Neural cell (in vitro differentiated cells): ENCODE results near the gene RAI2. TPM values are rescaled to one million over a fixed set of nuclear protein-coding genes. Genes with fewer than 3 reads are reported as not detected.

ENCODE experiments used
- H2AFZ ChIP-seq: fragments of 200-600, 300-800 bp; sonication (generic), shearing (Covaris generic); 2 replicates; pipeline ENCODE4 v1.6.0; 2014; ENCODE audit warnings: low read depth, mild to moderate bottlenecking, antibody characterized with exemption, low read length, moderate library complexity
- H3F3A ChIP-seq: fragments of 200-600 bp; shearing (Covaris generic); 2 replicates; pipeline ENCODE4 v1.6.1; 2016; ENCODE audit warnings: mild to moderate bottlenecking, moderate library complexity, mixed read lengths, antibody characterized with exemption, low read length; ENCODE audit not compliant: insufficient read depth, poor library complexity, severe bottlenecking
- H3K27ac ChIP-seq: fragments of 200-600, 300-800 bp; sonication (generic), shearing (Covaris generic); 2 replicates; pipeline ENCODE4 v1.5.1; 2014; ENCODE audit warnings: mild to moderate bottlenecking, low read length, moderate library complexity
- H3K27me3 ChIP-seq: fragments of 300-800, 200-600 bp; sonication (generic), shearing (Covaris generic); 2 replicates; pipeline ENCODE4 v1.6.0; 2014; ENCODE audit warnings: mild to moderate bottlenecking, low read depth, low read length, moderate library complexity; ENCODE audit not compliant: insufficient read depth
- H3K36me3 ChIP-seq: fragments of 300-800, 200-600 bp; sonication (generic), shearing (Covaris generic); 2 replicates; pipeline ENCODE4 v1.5.1; 2014; ENCODE audit warnings: mild to moderate bottlenecking, antibody characterized with exemption, low read length, moderate library complexity; ENCODE audit not compliant: insufficient read depth
- H3K4me2 ChIP-seq: fragments of 300-800, 200-600 bp; sonication (generic), shearing (Covaris generic); 2 replicates; pipeline ENCODE4 v1.6.0; 2014; ENCODE audit warnings: mild to moderate bottlenecking, low read length
- H3K4me3 ChIP-seq: fragments of 300-800, 200-600 bp; sonication (generic), shearing (Covaris generic); 2 replicates; pipeline ENCODE4 v1.5.1; 2014; ENCODE audit warnings: mild to moderate bottlenecking, low read length, moderate library complexity
- H3K79me2 ChIP-seq: fragments of 200-600 bp; shearing (Covaris generic); replicated peaks from 2 replicates; pipeline ENCODE4 v1.6.0; 2014; ENCODE audit warnings: mild to moderate bottlenecking, low read length, moderate library complexity; ENCODE audit not compliant: insufficient read depth
- H3K9ac ChIP-seq: fragments of 300-800, 200-600 bp; sonication (generic), shearing (Covaris generic); 2 replicates; pipeline ENCODE4 v1.6.1; 2016; ENCODE audit warnings: mild to moderate bottlenecking, low read length, mixed read lengths
- H3K9me2 ChIP-seq: fragments of 200-600 bp; shearing (Covaris generic); 2 replicates; pipeline ENCODE4 v1.6.1; 2016; ENCODE audit warnings: mild to moderate bottlenecking, low read length, mixed read lengths; ENCODE audit not compliant: insufficient read depth
- H3K9me3 ChIP-seq: fragments of 200-600, 300-800 bp; sonication (generic), shearing (Covaris generic); 2 replicates; pipeline ENCODE4 v1.6.1; 2016; ENCODE audit warnings: mild to moderate bottlenecking, mixed run types, low read length, moderate library complexity, mixed read lengths
- H4K20me1 ChIP-seq: fragments of 200-600 bp; shearing (Covaris generic); 2 replicates; pipeline ENCODE4 v1.6.1; 2016; ENCODE audit warnings: mild to moderate bottlenecking, mixed run types; ENCODE audit not compliant: insufficient read depth
- CTCF ChIP-seq: fragments of 450-650 bp; IDR thresholded peaks from 2 replicates; pipeline ENCODE4 v1.5.1; 2014; ENCODE audit warnings: antibody characterized with exemption, mild to moderate bottlenecking, moderate library complexity; ENCODE audit not compliant: poor library complexity, severe bottlenecking
- EP300 ChIP-seq: fragments of 450-650 bp; conservative IDR thresholded peaks from 2 replicates; pipeline ENCODE4 v1.6.1; 2014; ENCODE audit warnings: antibody characterized with exemption, mild to moderate bottlenecking, moderate library complexity; ENCODE audit not compliant: poor library complexity, severe bottlenecking
- EZH2 ChIP-seq: fragments of 200-600, 300-800 bp; shearing (Covaris generic), sonication (generic); IDR thresholded peaks from 2 replicates; pipeline ENCODE4 v1.6.1; 2014; ENCODE audit warnings: antibody characterized with exemption, low read length, borderline replicate concordance, mild to moderate bottlenecking; ENCODE audit not compliant: insufficient read depth, poor library complexity, severe bottlenecking
- MXI1 ChIP-seq: fragments of 450-650 bp; conservative IDR thresholded peaks from 2 replicates; pipeline ENCODE4 v1.6.1; 2014; ENCODE audit warnings: antibody characterized with exemption, mild to moderate bottlenecking; ENCODE audit not compliant: poor library complexity, severe bottlenecking
- POLR2AphosphoS5 ChIP-seq: IDR thresholded peaks from 2 replicates; pipeline ENCODE4 v1.6.1; 2012
- RAD21 ChIP-seq: fragments of 450-650 bp; conservative IDR thresholded peaks from 2 replicates; pipeline ENCODE4 v1.6.1; 2014; ENCODE audit warnings: antibody characterized with exemption, mild to moderate bottlenecking, moderate library complexity
- SMC3 ChIP-seq: fragments of 450-650 bp; conservative IDR thresholded peaks from 2 replicates; pipeline ENCODE4 v1.6.1; 2014; ENCODE audit warnings: antibody characterized with exemption, mild to moderate bottlenecking, moderate library complexity; ENCODE audit not compliant: poor library complexity
- TAF1 ChIP-seq: IDR thresholded peaks from 2 replicates; pipeline ENCODE4 v1.6.1; 2012; ENCODE audit warnings: low read depth
- polyA plus RNA-seq: library from polyadenylated mRNA; depleted of rRNA; stranded (reverse); fragments of >200 nt; gene quantifications from 2 replicates; pipeline ENCODE4 v1.2.3, GENCODE V29; 2014
- TF ChIP-seq, protein P1 (sequence below): IDR thresholded peaks from 2 replicates; pipeline ENCODE4 v1.6.1; 2012; ENCODE audit warnings: borderline replicate concordance

The RAI2 gene
- polyA plus RNA-seq, 1 donor from 2014 or later: 4.8 TPM

DNA sequence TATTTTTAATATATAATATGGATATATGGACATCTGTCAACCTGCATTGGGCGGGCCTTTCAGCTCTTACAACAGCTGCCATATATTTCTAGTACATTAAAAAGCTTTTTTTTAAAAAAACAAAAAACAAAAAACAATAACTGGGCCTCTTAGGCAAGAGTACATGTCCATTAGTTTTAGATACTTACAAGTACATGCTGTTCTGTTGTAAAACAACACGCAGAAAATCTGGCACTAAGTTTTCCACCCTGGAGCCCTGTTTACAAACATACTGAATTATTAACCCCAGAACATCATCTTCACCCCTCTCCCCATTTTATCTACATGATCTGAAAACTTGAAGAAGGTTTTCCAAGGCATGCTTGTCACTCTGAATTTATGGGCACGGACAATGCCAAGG lies 29.8 kb downstream of the RAI2 start:
- TF ChIP-seq, protein P1, sequence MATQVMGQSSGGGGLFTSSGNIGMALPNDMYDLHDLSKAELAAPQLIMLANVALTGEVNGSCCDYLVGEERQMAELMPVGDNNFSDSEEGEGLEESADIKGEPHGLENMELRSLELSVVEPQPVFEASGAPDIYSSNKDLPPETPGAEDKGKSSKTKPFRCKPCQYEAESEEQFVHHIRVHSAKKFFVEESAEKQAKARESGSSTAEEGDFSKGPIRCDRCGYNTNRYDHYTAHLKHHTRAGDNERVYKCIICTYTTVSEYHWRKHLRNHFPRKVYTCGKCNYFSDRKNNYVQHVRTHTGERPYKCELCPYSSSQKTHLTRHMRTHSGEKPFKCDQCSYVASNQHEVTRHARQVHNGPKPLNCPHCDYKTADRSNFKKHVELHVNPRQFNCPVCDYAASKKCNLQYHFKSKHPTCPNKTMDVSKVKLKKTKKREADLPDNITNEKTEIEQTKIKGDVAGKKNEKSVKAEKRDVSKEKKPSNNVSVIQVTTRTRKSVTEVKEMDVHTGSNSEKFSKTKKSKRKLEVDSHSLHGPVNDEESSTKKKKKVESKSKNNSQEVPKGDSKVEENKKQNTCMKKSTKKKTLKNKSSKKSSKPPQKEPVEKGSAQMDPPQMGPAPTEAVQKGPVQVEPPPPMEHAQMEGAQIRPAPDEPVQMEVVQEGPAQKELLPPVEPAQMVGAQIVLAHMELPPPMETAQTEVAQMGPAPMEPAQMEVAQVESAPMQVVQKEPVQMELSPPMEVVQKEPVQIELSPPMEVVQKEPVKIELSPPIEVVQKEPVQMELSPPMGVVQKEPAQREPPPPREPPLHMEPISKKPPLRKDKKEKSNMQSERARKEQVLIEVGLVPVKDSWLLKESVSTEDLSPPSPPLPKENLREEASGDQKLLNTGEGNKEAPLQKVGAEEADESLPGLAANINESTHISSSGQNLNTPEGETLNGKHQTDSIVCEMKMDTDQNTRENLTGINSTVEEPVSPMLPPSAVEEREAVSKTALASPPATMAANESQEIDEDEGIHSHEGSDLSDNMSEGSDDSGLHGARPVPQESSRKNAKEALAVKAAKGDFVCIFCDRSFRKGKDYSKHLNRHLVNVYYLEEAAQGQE: no peak
- no peak for TF ChIP-seq CTCF
- no peak for TF ChIP-seq SMC3
- no peaks in the 10 kb centered on the region for H3K27me3 ChIP-seq
- H3K36me3 ChIP-seq: no peaks in the 10 kb centered on the region
- no peak overlapping the region for H3K4me2 ChIP-seq
- no peaks in the 10 kb centered on the region for H4K20me1 ChIP-seq
- no peaks in the 10 kb centered on the region for H3K79me2 ChIP-seq
- H3K9me3 ChIP-seq: no peaks in the 10 kb centered on the region
- H2AFZ ChIP-seq: no peak overlapping the region
- no peak overlapping the region for H3K27ac ChIP-seq
- no peaks in the 10 kb centered on the region for H3F3A ChIP-seq
- H3K9me2 ChIP-seq: no peaks in the 10 kb centered on the region
- no peak overlapping the region for H3K4me3 ChIP-seq
- no peak overlapping the region for H3K9ac ChIP-seq

- Histone ChIP-seq H3F3A (no peaks in the 10 kb centered on the region), H3K9ac (no peak overlapping the region), H3K4me2 (no peak overlapping the region), H3K36me3 (no peaks in the 10 kb centered on the region), H3K9me3 (no peaks in the 10 kb centered on the region), H4K20me1 (no peaks in the 10 kb centered on the region), H2AFZ (no peak overlapping the region), H3K4me3 (no peak overlapping the region), H3K27ac (no peak overlapping the region), H3K79me2 (no peaks in the 10 kb centered on the region), H3K9me2 (no peaks in the 10 kb centered on the region), H3K27me3 (no peaks in the 10 kb centered on the region)
- TF ChIP-seq, protein P1: no peak
- TF ChIP-seq MXI1: no peak
- TF ChIP-seq POLR2AphosphoS5: no peak
- TF ChIP-seq TAF1: no peak
- TF ChIP-seq EP300: no peak
- no peak for TF ChIP-seq SMC3
- no peak for TF ChIP-seq CTCF
- no peak for TF ChIP-seq EZH2
- no peak for TF ChIP-seq RAD21
These were observed 30.9 kb downstream of the RAI2 start for GRCh38 chrX:17830211-17830610.
